PFSK-1 (cell line): Measurements from ENCODE around the gene EPHA4.

ENCODE experiments used
- POLR2AphosphoS5 ChIP-seq: IDR thresholded peaks from 2 replicates; pipeline ENCODE4 v1.6.1; 2012; ENCODE audit warnings: low read depth, mild to moderate bottlenecking, control low read depth, low read length, moderate library complexity
- TAF1 ChIP-seq: IDR thresholded peaks from 2 replicates; pipeline ENCODE4 v1.6.1; 2012; ENCODE audit warnings: low read length, control low read depth, borderline replicate concordance; ENCODE audit not compliant: insufficient read depth

DNA sequence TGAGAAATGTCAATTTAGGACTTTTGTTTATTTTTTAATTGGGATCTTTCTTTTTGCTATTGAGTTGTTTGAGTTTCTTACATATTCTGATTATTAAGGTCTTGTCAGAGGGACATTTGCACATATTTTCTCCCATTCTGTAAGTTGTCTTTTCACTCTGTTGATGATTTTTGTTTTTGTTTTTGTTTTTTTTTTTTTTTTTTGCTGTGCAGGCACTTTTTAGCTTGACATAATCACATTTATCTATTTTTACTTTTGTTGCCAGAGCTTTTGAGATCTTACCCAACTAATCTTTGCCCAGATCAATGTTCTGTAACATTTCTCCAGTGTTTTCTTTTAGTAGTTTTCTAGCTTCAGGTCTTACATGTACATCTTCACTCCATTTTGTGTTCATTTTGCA is 166.6 kb downstream of the EPHA4 start:
- TF ChIP-seq TAF1: no peak
- no peak for TF ChIP-seq POLR2AphosphoS5
